HepG2 (cell line): Measurements from ENCODE around the gene TRIM6. TPM values are rescaled to one million over a fixed set of nuclear protein-coding genes. Genes with fewer than 3 reads are reported as not detected.

ENCODE experiments used
- CBX5 ChIP-seq: sonication (generic); formaldehyde crosslinking; IDR thresholded peaks from 2 replicates; pipeline ENCODE4 v1.4.0; 2020; ENCODE audit warnings: missing genetic modification reagents, borderline replicate concordance
- MEIS2 ChIP-seq: sonication (generic); formaldehyde crosslinking; IDR thresholded peaks from 2 replicates; pipeline ENCODE4 v1.9.0; 2021; ENCODE audit warnings: mild to moderate bottlenecking, missing genetic modification reagents
- PHF21A ChIP-seq: sonication (generic); formaldehyde crosslinking; IDR thresholded peaks from 2 replicates; pipeline ENCODE4 v1.5.0; 2020; ENCODE audit warnings: mild to moderate bottlenecking, missing genetic modification reagents
- RAD51 ChIP-seq: fragments of 450-650 bp; IDR thresholded peaks from 2 replicates; pipeline ENCODE4 v1.6.1; 2016; ENCODE audit warnings: borderline replicate concordance
- RARA ChIP-seq: IDR thresholded peaks from 2 replicates; pipeline ENCODE4 v1.6.1; 2016; ENCODE audit warnings: missing genetic modification reagents, missing compliant biosample characterization
- ZHX2 ChIP-seq, 2 experiments: sonication (generic) in 1 of 2; formaldehyde crosslinking in 1 of 2; IDR thresholded peaks; 2 replicates each; pipeline versions ENCODE4 v1.6.1 to v1.9.0; 2014 to 2022; ENCODE audit warnings: antibody characterized with exemption in 1 of 2, borderline replicate concordance in 1 of 2, inconsistent platforms in 1 of 2, low read depth in 1 of 2, missing genetic modification reagents in 1 of 2
- ZNF670 ChIP-seq: sonication (generic); formaldehyde crosslinking; IDR thresholded peaks from 2 replicates; pipeline ENCODE4 v1.8.0; 2022; ENCODE audit warnings: mild to moderate bottlenecking, missing genetic modification reagents, borderline replicate concordance
- polyA plus RNA-seq, 8 experiments: library from polyadenylated mRNA; depleted of rRNA in 3 of 8; stranded (reverse) in 7 of 8; unstranded in 1 of 8; fragments of >200 nt; fragmentation: Illumina TruSeq in 4 of 8; extraction: Trizol in 4 of 8; gene quantifications; 2 replicates each; pipeline versions ENCODE4 v1.2.1 to v1.2.3, GENCODE V29; 2011 to 2016; ENCODE audit warnings: low read depth in 4 of 8, missing spikeins in 1 of 8, mixed read lengths in 1 of 8; ENCODE audit not compliant: insufficient read depth in 1 of 8
- total RNA-seq, 5 experiments: library from RNA; depleted of rRNA; stranded (reverse); fragments of >200 nt; fragmentation: Illumina TruSeq; extraction: Trizol; gene quantifications; 2 replicates each; pipeline ENCODE4 v1.2.3, GENCODE V29; 2016; ENCODE audit warnings: low read depth in 1 of 5
- TF ChIP-seq, protein P1 (sequence below): sonication (generic); formaldehyde crosslinking; IDR thresholded peaks from 2 replicates; pipeline ENCODE4 v1.8.0; 2022; ENCODE audit warnings: missing genetic modification reagents, mild to moderate bottlenecking, moderate library complexity, borderline replicate concordance

The TRIM6 gene
- total and polyA plus RNA-seq, 2 of the 13 experiments (the other 11 are each of a cell fraction or from before 2014, with no cell fraction given) = not detected

- TF ChIP-seq ZHX2 (IDR thresholded peaks at IDR 0.05; ENCODE audit: low read depth) (no peak), ZHX2 (CRISPR knock-in tag; IDR thresholded peaks at IDR 0.05; ENCODE audit: borderline replicate concordance) (no peak), CBX5 (CRISPR knock-in tag) (no peak), PHF21A (CRISPR knock-in tag) (no peak), ZNF670 (CRISPR knock-in tag) (no peak), MEIS2 (CRISPR knock-in tag) (no peak), RAD51 (no peak), RARA (CRISPR knock-in tag) (peak; percentile 41; the same call in 1 of the 2 replicates)
- TF ChIP-seq, protein P1, sequence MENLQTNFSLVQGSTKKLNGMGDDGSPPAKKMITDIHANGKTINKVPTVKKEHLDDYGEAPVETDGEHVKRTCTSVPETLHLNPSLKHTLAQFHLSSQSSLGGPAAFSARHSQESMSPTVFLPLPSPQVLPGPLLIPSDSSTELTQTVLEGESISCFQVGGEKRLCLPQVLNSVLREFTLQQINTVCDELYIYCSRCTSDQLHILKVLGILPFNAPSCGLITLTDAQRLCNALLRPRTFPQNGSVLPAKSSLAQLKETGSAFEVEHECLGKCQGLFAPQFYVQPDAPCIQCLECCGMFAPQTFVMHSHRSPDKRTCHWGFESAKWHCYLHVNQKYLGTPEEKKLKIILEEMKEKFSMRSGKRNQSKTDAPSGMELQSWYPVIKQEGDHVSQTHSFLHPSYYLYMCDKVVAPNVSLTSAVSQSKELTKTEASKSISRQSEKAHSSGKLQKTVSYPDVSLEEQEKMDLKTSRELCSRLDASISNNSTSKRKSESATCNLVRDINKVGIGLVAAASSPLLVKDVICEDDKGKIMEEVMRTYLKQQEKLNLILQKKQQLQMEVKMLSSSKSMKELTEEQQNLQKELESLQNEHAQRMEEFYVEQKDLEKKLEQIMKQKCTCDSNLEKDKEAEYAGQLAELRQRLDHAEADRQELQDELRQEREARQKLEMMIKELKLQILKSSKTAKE (CRISPR knock-in tag) = no peak
Observed at GRCh38 chr11:5622802-5623201, 26.4 kb downstream of the TRIM6 start (continued).
